Caco-2 (cell line): ENCODE measurements around the gene NEURL1B. TPM values are rescaled to one million over a fixed set of nuclear protein-coding genes. Genes with fewer than 3 reads are reported as not detected.

Experiments
- BruUV-seq: library from RNA; stranded (reverse); fragments of 400-500 nt; replicated peaks from 2 replicates; lab custom pipeline; 2021; lab: Mats Ljungman, UMichigan
- CTCF ChIA-PET: fragments of 300-600 bp; sonication (Branson Sonifier 250); formaldehyde crosslinking; loops from one replicate; lab custom pipeline; 2022; ENCODE audit warnings: antibody characterized with exemption; lab: Charles Lee
- POLR2A ChIA-PET: fragments of 300-600 bp; sonication (Branson Sonifier 250); formaldehyde crosslinking; loops from one replicate; lab custom pipeline; 2022; ENCODE audit warnings: antibody characterized with exemption; lab: Charles Lee
- DNase-seq, 2 experiments: peaks; one replicate each; pipeline versions ENCODE4 v3.0.0 to v3.0.0-alpha.2; 2020 to 2022
- H3K27me3 ChIP-seq: replicated peaks from 2 replicates; pipeline ENCODE4 v1.6.0; 2011; ENCODE audit warnings: low read length; ENCODE audit not compliant: control insufficient read depth, insufficient read depth
- H3K36me3 ChIP-seq: 2 replicates; pipeline ENCODE4 v1.5.1; 2011; ENCODE audit warnings: low read length; ENCODE audit not compliant: control insufficient read depth, insufficient read depth
- H3K4me1 ChIP-seq: fragments of 250-450 bp; sonication (Bioruptor Pico); 2 replicates; pipeline ENCODE4 v1.5.1; 2020; ENCODE audit warnings: mild to moderate bottlenecking
- H3K4me3 ChIP-seq: 2 replicates; pipeline ENCODE4 v1.5.1; 2011; ENCODE audit warnings: low read depth, mild to moderate bottlenecking, control low read depth, low read length
- H3K9me3 ChIP-seq: fragments of 250-450 bp; sonication (Bioruptor Pico); 2 replicates; pipeline ENCODE4 v1.5.1; 2020; ENCODE audit warnings: mild to moderate bottlenecking, moderate library complexity
- H3K27ac Mint-ChIP-seq: one replicate; pipeline ENCODE4 v1.8.0; 2022; ENCODE audit warnings: mixed read lengths; ENCODE audit not compliant: unreplicated experiment
- H3K27me3 Mint-ChIP-seq: one replicate; pipeline ENCODE4 v1.8.0; 2022; ENCODE audit warnings: mixed read lengths; ENCODE audit not compliant: insufficient read depth, unreplicated experiment
- H3K36me3 Mint-ChIP-seq: one replicate; pipeline ENCODE4 v1.8.0; 2022; ENCODE audit warnings: mild to moderate bottlenecking, mixed read lengths; ENCODE audit not compliant: insufficient read depth, unreplicated experiment
- H3K4me1 Mint-ChIP-seq: one replicate; pipeline ENCODE4 v1.8.0; 2022; ENCODE audit warnings: low read depth, mixed read lengths; ENCODE audit not compliant: unreplicated experiment
- H3K4me3 Mint-ChIP-seq: one replicate; pipeline ENCODE4 v1.8.0; 2022; ENCODE audit warnings: mild to moderate bottlenecking, moderate library complexity, mixed read lengths; ENCODE audit not compliant: unreplicated experiment
- H3K9me3 Mint-ChIP-seq: one replicate; pipeline ENCODE4 v1.8.0; 2022; ENCODE audit warnings: mixed read lengths; ENCODE audit not compliant: unreplicated experiment
- intact Hi-C: fragments of 100-400 bp; cut with micrococcal nuclease; formaldehyde crosslinking; loops from one replicate; pipeline ENCODE4 v1.10.0; 2022; ENCODE audit not compliant: unreplicated experiment
- total RNA-seq: library from RNA; stranded (reverse); gene quantifications from 2 replicates; pipeline ENCODE4 v1.2.3, GENCODE V29; 2022
- TF ChIP-seq, protein P1 (sequence below), 2 experiments: fragments of 200-600 bp in 1 of 2; IDR thresholded peaks; 1 replicate in 1 of 2; 2 replicates in 1 of 2; pipeline versions ENCODE4 v1.5.1 to v1.8.0; 2011 to 2022; ENCODE audit warnings: antibody characterized with exemption in 1 of 2, control low read depth in 1 of 2, inconsistent platforms in 1 of 2, low read depth in 1 of 2, low read length in 1 of 2, mild to moderate bottlenecking in 1 of 2, moderate library complexity in 1 of 2; ENCODE audit not compliant: insufficient read depth in 1 of 2, severe bottlenecking in 1 of 2, unreplicated experiment in 1 of 2

NEURL1B gene
- total RNA-seq, 1 experiment from 2014 or later, result 7.6 TPM

DNA sequence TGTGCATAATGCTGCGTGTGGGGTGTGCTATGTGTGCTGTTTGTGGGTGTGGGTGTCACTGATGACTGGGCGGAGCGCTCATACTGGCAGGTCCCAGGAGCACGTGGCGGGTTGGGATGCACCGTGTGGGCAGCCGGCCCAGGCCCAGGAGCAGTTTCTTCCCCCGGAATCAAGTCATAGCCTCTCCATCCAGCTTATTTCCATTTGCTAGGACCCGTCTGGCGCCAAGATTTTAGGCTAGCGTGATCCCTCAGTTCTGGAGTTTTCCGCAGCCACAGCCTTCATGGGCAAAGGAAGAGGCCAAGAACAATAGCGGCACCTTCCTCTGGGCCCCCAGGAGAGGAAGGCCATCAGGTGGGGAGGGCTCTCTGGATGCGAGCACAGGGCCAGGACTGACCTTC, 43.3 kb upstream of the NEURL1B start:
- Histone ChIP-seq H3K4me1 (no peaks in the 10 kb centered on the region), H3K4me3 (no peak overlapping the region), H3K9me3 (no peaks in the 10 kb centered on the region), H3K36me3 (no peaks in the 10 kb centered on the region), H3K27me3 (no peaks in the 10 kb centered on the region)
- TF ChIP-seq, protein P1, sequence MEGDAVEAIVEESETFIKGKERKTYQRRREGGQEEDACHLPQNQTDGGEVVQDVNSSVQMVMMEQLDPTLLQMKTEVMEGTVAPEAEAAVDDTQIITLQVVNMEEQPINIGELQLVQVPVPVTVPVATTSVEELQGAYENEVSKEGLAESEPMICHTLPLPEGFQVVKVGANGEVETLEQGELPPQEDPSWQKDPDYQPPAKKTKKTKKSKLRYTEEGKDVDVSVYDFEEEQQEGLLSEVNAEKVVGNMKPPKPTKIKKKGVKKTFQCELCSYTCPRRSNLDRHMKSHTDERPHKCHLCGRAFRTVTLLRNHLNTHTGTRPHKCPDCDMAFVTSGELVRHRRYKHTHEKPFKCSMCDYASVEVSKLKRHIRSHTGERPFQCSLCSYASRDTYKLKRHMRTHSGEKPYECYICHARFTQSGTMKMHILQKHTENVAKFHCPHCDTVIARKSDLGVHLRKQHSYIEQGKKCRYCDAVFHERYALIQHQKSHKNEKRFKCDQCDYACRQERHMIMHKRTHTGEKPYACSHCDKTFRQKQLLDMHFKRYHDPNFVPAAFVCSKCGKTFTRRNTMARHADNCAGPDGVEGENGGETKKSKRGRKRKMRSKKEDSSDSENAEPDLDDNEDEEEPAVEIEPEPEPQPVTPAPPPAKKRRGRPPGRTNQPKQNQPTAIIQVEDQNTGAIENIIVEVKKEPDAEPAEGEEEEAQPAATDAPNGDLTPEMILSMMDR (IDR thresholded peaks at IDR 0.05; ENCODE audit: insufficient read depth in 1 of 2, low read depth in 1 of 2, low read length in 1 of 2, severe bottlenecking in 1 of 2, unreplicated experiment in 1 of 2), result no peak
- no peak overlapping the region for H3K27ac Mint-ChIP-seq
- BruUV-seq, result no TSS peak
- ChIA-PET POLR2A (no interaction called here), CTCF (no interaction called here)
- intact Hi-C loops, result no loop called here
- H3K36me3 Mint-ChIP-seq, result no peaks in the 10 kb centered on the region
- H3K4me1 Mint-ChIP-seq, result no peaks in the 10 kb centered on the region
- H3K9me3 Mint-ChIP-seq, result no peaks in the 10 kb centered on the region
- H3K4me3 Mint-ChIP-seq, result no peak overlapping the region
- DNase-seq, result peak in 1 of 2 experiments; percentile 18
- H3K27me3 Mint-ChIP-seq, result no peaks in the 10 kb centered on the region

DNA sequence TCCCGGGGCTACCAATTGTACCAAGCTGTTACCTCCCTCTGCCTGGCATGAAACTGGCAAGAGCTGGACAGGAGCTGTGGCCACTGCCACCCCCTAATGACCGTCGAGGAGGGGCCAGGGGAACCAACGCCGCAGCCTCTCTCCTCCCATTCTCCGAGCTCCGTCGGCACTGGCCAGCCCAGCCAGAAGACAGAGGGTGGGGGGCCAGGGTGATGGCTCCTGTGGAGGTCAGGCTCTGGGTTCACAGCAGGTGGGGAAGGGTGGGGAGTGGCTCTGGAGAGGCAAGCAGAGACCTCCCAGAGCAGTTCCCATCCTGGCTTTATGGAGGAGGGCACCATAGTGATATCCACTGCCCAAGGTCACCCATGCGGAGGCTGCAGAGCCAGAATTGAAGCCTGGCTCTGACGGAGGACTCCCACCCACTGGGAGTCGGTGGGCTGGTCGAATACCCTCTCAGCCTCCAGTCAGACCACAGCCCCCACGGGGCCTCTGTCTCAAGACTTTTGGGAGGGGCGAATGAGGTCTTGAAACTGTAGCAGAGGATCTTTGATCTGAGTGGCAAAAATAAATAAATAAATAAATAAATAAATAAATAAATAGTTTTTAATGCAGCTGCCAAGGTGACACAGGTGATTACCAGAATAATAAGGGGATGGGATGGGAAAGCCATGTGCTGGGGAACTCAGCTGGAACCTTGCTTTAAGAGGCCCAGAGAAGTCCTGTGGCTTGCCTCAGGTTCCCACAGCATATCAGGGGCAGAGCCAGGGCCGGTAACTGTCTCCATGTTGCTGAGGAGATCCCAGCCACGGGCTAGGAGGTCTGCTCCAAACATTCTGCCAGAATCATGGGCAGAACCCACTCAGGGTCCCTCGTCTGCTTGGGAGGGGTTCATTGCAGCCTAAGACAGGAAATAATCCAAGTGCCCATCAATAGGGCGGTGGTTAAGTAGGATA, 42.5 kb upstream of the NEURL1B start:
- TF ChIP-seq, protein P1 (IDR thresholded peaks at IDR 0.05; ENCODE audit: insufficient read depth in 1 of 2, low read depth in 1 of 2, low read length in 1 of 2, severe bottlenecking in 1 of 2, unreplicated experiment in 1 of 2), result no peak
- ChIA-PET POLR2A (no interaction called here), CTCF (no interaction called here)
- H3K9me3 Mint-ChIP-seq, result no peaks in the 10 kb centered on the region
- no peaks in the 10 kb centered on the region for H3K36me3 Mint-ChIP-seq
- intact Hi-C loops, result no loop called here
- H3K4me3 Mint-ChIP-seq, result no peak overlapping the region
- Histone ChIP-seq H3K9me3 (no peaks in the 10 kb centered on the region), H3K27me3 (no peaks in the 10 kb centered on the region), H3K4me3 (no peak overlapping the region), H3K4me1 (no peaks in the 10 kb centered on the region), H3K36me3 (no peaks in the 10 kb centered on the region)
- H3K27ac Mint-ChIP-seq, result no peak overlapping the region
- peaks cover 3% of the 10 kb centered on the region for H3K27me3 Mint-ChIP-seq
- H3K4me1 Mint-ChIP-seq, result no peaks in the 10 kb centered on the region
- BruUV-seq, result no TSS peak
- DNase-seq, result peak in 1 of 2 experiments; percentile 18

DNA sequence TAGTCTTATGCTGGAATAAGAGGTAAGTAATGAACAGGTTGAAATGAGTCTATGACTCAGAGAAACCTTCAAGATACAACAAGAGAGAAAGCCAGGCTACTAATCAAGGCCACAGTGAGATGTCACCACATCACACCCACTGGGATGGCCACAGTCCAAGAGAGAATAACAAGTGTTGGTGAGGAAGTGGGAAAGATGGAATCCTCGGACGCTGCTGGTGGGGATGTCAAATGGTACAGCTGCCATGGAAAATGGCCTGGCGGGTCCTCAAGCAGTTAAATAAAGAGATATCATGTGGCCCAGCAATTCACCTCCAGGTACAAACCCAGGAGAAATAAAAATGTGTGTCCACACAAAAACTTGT, 41.9 kb upstream of the NEURL1B start:
- Histone ChIP-seq H3K4me1 (no peaks in the 10 kb centered on the region), H3K36me3 (no peaks in the 10 kb centered on the region), H3K9me3 (no peaks in the 10 kb centered on the region), H3K4me3 (no peak overlapping the region), H3K27me3 (no peaks in the 10 kb centered on the region)
- Mint-ChIP-seq H3K4me1 (no peaks in the 10 kb centered on the region), H3K27ac (no peak overlapping the region), H3K27me3 (peaks cover 3% of the 10 kb centered on the region), H3K4me3 (no peak overlapping the region), H3K9me3 (no peaks in the 10 kb centered on the region), H3K36me3 (no peaks in the 10 kb centered on the region)
- POLR2A ChIA-PET, result no interaction called here
- peak in 1 of 2 experiments; percentile 11 for DNase-seq
- intact Hi-C loops, result no loop called here
- CTCF ChIA-PET, result no interaction called here
- TF ChIP-seq, protein P1 (IDR thresholded peaks at IDR 0.05; ENCODE audit: insufficient read depth in 1 of 2, low read depth in 1 of 2, low read length in 1 of 2, severe bottlenecking in 1 of 2, unreplicated experiment in 1 of 2), result no peak
- no TSS peak for BruUV-seq
